Hepatocyte (in vitro differentiated cells): ENCODE results near the gene RANGAP1.

Experiments
- CTCF ChIP-seq: fragments of 200-600 bp; sonication (generic); IDR thresholded peaks from 2 replicates; pipeline ENCODE4 v1.5.1; 2016; ENCODE audit warnings: antibody characterized with exemption, mild to moderate bottlenecking; ENCODE audit not compliant: poor library complexity
- EZH2 ChIP-seq: fragments of 200-600 bp; sonication (generic); IDR thresholded peaks from 2 replicates; pipeline ENCODE4 v1.6.1; 2016; ENCODE audit warnings: antibody characterized with exemption, mild to moderate bottlenecking, borderline replicate concordance
- EZH2phosphoT487 ChIP-seq: fragments of 200-600 bp; sonication (generic); IDR thresholded peaks from one replicate; pipeline ENCODE4 v1.6.1; 2018; ENCODE audit warnings: antibody characterized with exemption, mild to moderate bottlenecking, low read depth, moderate library complexity; ENCODE audit not compliant: unreplicated experiment, severe bottlenecking

DNA sequence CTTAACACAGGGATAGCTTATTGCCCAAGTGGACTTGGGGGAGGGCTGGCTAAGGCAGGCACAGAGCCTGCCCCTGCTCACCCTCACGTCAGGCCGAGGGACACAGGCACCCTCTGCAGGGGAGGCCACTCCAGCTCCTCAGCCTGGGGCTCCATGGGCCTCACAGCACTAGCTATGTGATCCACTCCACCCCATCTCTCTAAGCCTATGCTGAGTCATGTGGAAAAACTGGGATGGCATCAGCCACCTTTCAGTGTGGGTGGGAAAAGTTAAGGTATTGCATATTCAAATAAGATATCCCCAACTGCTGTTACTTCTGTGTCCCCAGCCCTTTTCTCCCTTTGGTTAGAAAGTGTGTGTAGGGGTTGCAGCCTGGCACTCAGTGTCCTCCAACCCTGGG, 22.3 kb downstream of the RANGAP1 start:
- TF ChIP-seq CTCF (no peak), EZH2phosphoT487 (no peak), EZH2 (no peak)
